HepG2 (cell line): ENCODE results near the gene TMEM9B. TPM values are rescaled to one million over a fixed set of nuclear protein-coding genes. Genes with fewer than 3 reads are reported as not detected.

Experiments used
- AGO1 ChIP-seq: fragments of 200-400 bp; formaldehyde crosslinking; IDR thresholded peaks from 2 replicates; pipeline ENCODE4 v1.6.1; 2017; ENCODE audit warnings: mild to moderate bottlenecking, low read depth, low read length, moderate library complexity; ENCODE audit not compliant: poor library complexity, severe bottlenecking
- ARID5B ChIP-seq: IDR thresholded peaks from 2 replicates; pipeline ENCODE4 v1.4.0; 2020; ENCODE audit warnings: mild to moderate bottlenecking, missing genetic modification reagents
- CEBPZ ChIP-seq: IDR thresholded peaks from 2 replicates; pipeline ENCODE4 v1.6.1; 2012; ENCODE audit warnings: low read length, improper control_type of control experiment
- CERS6 ChIP-seq: sonication (generic); formaldehyde crosslinking; IDR thresholded peaks from 2 replicates; pipeline ENCODE4 v1.5.0; 2020; ENCODE audit warnings: missing genetic modification reagents
- ELF3 ChIP-seq: IDR thresholded peaks from 2 replicates; pipeline ENCODE4 v1.6.1; 2016; ENCODE audit warnings: missing genetic modification reagents, missing compliant biosample characterization
- ETV5 ChIP-seq: IDR thresholded peaks from 2 replicates; pipeline ENCODE4 v1.6.1; 2018; ENCODE audit warnings: missing biosample characterization, missing genetic modification reagents, inconsistent platforms, borderline replicate concordance
- GMEB1 ChIP-seq: sonication (generic); formaldehyde crosslinking; IDR thresholded peaks from 2 replicates; pipeline ENCODE4 v1.5.1; 2020; ENCODE audit warnings: missing genetic modification reagents, mild to moderate bottlenecking, borderline replicate concordance
- GTF2F1 ChIP-seq: fragments of 150-350 bp; IDR thresholded peaks from 2 replicates; pipeline ENCODE4 v1.6.1; 2014; ENCODE audit warnings: low read length
- KMT2B ChIP-seq: IDR thresholded peaks from 2 replicates; pipeline ENCODE4 v1.6.1; 2016; ENCODE audit warnings: missing genetic modification reagents, missing compliant biosample characterization
- PRDM4 ChIP-seq: sonication (generic); formaldehyde crosslinking; IDR thresholded peaks from 2 replicates; pipeline ENCODE4 v1.9.0; 2021; ENCODE audit warnings: missing genetic modification reagents, borderline replicate concordance
- REL ChIP-seq: sonication (generic); formaldehyde crosslinking; conservative IDR thresholded peaks from 2 replicates; pipeline ENCODE4 v1.8.0; 2022; ENCODE audit warnings: mild to moderate bottlenecking, missing genetic modification reagents, moderate library complexity
- REPIN1 ChIP-seq: sonication (generic); formaldehyde crosslinking; IDR thresholded peaks from 2 replicates; pipeline ENCODE4 v1.8.0; 2022; ENCODE audit warnings: missing genetic modification reagents, low read depth, mild to moderate bottlenecking, borderline replicate concordance
- XBP1 ChIP-seq: sonication (generic); formaldehyde crosslinking; IDR thresholded peaks from 2 replicates; pipeline ENCODE4 v1.5.0; 2020; ENCODE audit warnings: missing genetic modification reagents
- ZNF235 ChIP-seq: sonication (generic); formaldehyde crosslinking; IDR thresholded peaks from 2 replicates; pipeline ENCODE4 v1.8.1; 2023; ENCODE audit warnings: mild to moderate bottlenecking, missing genetic modification reagents, borderline replicate concordance
- ZNF451 ChIP-seq: sonication (generic); formaldehyde crosslinking; IDR thresholded peaks from 2 replicates; pipeline ENCODE4 v1.5.0; 2020; ENCODE audit warnings: mild to moderate bottlenecking, missing genetic modification reagents
- ZNF878 ChIP-seq: sonication (generic); formaldehyde crosslinking; IDR thresholded peaks from 2 replicates; pipeline ENCODE4 v1.8.1; 2023; ENCODE audit warnings: mild to moderate bottlenecking, missing genetic modification reagents, moderate library complexity
- polyA plus RNA-seq, 8 experiments: library from polyadenylated mRNA; depleted of rRNA in 3 of 8; stranded (reverse) in 7 of 8; unstranded in 1 of 8; fragments of >200 nt; fragmentation: Illumina TruSeq in 4 of 8; extraction: Trizol in 4 of 8; gene quantifications; 2 replicates each; pipeline versions ENCODE4 v1.2.1 to v1.2.3, GENCODE V29; 2011 to 2016; ENCODE audit warnings: low read depth in 4 of 8, missing spikeins in 1 of 8, mixed read lengths in 1 of 8; ENCODE audit not compliant: insufficient read depth in 1 of 8
- total RNA-seq, 5 experiments: library from RNA; depleted of rRNA; stranded (reverse); fragments of >200 nt; fragmentation: Illumina TruSeq; extraction: Trizol; gene quantifications; 2 replicates each; pipeline ENCODE4 v1.2.3, GENCODE V29; 2016; ENCODE audit warnings: low read depth in 1 of 5

Gene TMEM9B
- total and polyA plus RNA-seq, 2 of the 13 experiments (the other 11 are each of a cell fraction or from before 2014, with no cell fraction given), result 12.4 to 20.8 TPM

- TF ChIP-seq CERS6 (CRISPR knock-in tag) (no peak), ZNF878 (CRISPR knock-in tag) (no peak), KMT2B (CRISPR knock-in tag) (no peak), CEBPZ (no peak), ELF3 (CRISPR knock-in tag) (no peak), AGO1 (no peak), PRDM4 (CRISPR knock-in tag) (no peak), GTF2F1 (no peak), REL (no peak), GMEB1 (no peak), ETV5 (CRISPR knock-in tag) (peak; percentile 26; the same call in 1 of the 2 replicates), ARID5B (CRISPR knock-in tag) (peak; percentile 42), ZNF235 (CRISPR knock-in tag) (no peak), REPIN1 (no peak), ZNF451 (no peak), XBP1 (no peak)
These were observed 21.2 kb upstream of the TMEM9B start (continued) for GRCh38 chr11:8985462-8985861.
